HG02885 (cell line): ENCODE results near the gene PARP12.

Experiments used
- ATAC-seq: cut with Tn5 transposase; IDR thresholded peaks from one replicate; pipeline ENCODE4 v1.9.1; 2021; ENCODE audit warnings: mild to moderate bottlenecking; ENCODE audit not compliant: unreplicated experiment, poor library complexity

PARP12 gene

DNA sequence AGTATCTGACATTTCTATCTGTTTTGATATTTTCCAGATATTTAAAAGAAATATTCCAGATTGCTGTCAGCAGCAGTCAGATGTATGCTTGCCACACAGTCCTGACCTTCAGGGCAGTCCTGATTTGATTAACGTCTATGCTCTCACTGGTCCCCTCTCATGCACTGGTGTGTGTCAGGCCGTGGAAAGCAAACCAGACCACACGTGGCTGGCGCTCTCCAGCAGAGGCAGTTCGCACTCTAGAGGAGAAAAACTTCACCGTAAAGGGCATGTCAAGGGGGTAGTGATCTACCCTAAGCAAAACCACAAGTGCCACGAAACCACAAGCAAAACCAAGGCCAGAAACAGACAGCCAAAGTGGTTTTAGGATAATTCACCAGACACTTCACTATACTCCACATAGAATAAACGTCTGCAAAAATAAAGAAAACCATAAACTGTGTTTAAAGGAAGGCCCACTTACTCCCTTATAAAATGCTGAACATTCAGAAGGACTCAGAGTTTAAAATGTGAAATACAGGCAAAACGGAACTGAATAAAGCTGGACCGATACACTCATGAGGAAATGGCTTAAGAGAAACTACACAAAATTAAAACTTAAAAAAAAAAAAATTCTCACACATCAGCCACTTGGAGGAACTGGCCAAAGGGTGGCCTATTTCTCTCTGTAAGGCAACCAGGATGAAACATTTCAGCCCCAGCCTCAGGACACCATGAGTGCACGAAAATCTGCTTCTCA lies 26.4 kb downstream of the PARP12 start:
- peak; percentile 47 for ATAC-seq

DNA sequence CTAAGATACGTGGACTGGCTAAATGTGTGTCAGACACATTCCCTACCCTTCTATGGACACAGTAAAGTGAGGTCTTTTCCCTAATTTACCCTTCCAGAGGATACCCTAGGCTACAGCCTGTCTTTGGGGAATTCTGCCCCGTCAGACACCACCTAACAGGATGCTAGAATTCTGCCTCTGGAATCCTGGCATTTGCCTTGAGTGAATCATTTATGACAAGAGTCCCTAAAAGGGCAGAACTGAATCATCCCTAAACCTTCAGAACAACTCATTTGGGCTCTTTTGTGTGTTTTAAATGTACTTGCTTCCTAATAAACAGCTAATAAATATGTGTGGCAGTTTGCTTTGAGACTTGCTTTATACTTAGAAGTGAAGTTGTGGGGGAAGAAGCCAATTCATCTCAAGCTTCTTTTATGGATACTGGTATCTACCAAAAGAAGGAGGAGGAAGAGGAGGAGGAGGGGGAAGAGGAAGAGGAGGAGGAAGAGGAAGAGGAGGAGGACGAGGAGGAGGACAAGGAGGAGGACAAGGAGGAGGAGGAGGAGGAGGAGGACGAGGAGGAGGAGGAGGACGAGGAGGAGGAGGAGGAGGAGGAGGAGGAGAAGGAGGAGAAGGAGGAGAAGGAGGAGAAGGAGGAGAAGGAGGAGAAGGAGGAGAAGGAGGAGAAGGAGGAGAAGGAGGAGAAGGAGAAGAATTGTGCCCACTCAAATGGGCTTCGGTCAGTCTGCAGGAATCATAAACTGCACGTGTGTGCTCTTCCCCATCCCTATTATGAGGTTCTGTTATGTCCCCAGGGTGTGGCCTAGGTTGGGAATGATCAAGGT lies 27.1 kb downstream of the PARP12 start:
- no peak for ATAC-seq

DNA sequence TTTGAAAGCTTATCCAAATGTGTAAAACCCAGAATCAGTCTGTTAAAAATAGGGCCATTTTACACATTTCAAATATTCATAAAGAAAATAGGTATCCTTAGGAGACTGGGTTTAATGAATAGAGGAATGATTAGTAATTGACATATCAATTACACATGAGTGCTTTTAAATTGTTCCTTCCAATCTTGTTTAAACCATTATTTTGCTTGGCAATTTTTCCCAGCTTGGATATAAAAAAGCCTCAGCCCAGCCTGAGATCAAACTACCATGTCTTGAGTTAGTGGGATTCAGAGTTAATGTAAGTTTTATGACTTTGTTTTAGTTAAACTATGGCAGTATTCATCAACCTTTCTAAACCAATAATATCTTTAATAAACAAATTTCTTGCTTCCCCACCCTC lies 28.3 kb downstream of the PARP12 start:
- ATAC-seq = no peak

DNA sequence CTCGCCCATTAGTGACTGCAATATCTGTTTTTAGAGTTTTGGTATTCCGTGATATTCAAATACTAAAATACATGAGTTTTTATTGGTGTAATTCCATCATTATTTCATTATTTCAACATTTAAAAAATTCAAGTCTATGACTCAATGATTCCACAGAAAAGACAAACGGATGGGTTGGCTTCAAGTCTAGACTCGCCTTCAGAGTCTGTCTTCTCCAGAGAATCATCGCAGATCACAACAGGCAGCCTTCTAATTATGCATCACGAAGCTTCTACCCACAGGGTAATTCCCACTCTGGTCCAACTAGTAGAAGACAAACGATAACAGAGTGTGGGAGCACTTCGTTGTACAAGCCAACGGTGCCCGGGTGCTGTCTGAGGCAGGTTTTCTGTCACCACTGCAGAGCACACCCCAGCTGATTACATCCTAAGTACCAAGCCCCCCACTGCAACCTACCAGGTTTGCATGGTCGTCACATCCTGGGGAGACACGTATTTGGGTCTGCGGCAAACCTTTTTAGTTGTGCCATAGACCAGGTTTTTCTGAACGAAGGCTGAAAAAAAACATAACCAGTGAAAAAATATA lies 28.9 kb downstream of the PARP12 start:
- ATAC-seq = no peak

DNA sequence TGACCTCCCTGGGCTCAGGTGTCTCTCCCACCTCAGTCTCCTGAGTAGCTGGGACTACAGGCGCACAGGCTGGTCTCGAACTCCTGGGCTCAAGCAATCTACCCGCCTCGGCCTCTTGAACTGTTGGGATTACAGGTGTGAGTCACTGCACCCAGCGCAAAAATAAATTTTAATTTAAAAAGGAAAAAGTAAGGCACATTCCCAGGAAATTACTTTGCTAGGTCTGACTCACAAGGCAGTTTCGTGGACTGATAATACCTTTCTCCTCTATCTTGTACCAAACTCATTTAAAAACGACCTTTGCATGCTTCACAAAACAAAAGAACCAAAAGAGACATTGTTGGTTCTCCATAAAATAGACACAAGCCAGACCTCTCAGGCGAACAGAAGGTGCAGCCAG lies 29.7 kb downstream of the PARP12 start:
- ATAC-seq = no peak

DNA sequence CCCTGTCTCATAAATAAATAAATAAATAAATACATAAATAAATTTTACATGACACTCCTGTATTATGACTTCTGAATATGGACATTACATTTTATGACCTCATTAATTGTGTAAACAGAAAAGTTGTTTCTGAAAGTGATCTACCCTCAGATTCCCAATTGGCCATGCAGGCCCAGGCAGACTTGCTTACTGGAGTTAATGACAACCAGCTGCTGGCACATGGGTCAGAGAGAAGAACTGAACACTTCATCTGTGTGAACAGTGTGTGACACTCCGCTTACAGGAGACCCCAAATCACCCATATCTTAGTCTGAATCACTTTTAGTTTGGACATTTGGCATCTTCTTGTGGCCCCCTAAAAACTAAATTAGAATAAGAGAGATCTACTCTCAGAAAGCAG lies 31.4 kb downstream of the PARP12 start:
- ATAC-seq = no peak

DNA sequence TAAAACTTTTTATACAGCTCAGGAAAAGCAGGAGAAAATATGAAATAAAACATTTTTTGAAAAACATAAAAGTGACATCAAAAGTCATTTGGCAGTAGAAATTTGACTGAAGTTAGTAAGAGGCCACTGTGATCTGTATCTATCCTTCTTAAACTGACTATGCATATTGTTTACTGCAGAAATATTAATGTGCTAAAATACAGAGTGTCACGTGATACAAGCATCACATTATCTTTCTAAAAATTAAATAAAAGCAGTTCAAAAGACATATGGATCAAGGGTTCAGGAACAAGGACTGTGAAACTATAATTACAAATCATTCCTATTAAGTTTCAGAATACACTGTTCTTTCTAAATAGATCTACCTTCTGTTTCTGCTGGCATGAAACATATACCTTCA lies 33.7 kb downstream of the PARP12 start:
- ATAC-seq = no peak

DNA sequence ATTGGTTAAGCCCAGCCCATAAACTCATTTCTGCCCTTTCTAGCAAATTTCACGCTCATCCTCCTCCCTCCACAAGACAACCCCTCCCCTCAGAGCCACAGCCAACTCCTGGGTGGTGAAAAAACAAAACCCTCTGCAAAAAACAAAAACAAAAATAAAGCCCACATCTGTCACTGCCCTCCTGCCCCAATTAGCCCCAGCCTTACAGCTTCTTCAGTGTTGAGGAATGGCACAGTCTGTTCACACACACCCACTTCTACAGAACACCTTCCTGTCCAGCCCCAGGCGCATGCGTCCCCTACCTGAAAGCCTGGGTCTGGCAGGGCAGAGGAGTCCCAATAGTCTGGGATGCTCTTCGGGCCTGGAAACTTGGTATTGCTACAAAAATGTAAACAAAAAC lies 34.4 kb downstream of the PARP12 start:
- no peak for ATAC-seq

DNA sequence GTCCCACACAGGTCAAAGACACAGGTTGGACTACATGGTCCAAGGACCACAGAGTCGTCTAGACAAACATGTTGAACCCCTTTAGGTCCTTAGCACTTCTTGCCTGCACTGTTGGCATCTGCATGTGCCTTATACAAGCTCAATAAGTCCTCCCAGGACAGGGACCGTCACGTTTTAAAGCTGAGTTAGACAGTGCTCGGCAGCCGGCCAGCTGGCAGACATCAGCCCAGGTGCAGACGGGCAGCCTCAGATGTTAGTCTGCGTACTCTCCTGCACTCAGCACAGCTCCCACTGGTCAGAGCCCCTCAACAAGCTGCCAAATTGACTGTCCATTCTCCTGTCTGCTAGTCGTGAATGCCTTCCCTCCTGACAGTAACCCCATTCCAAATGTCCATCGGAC lies 34.9 kb downstream of the PARP12 start:
- ATAC-seq = no peak

DNA sequence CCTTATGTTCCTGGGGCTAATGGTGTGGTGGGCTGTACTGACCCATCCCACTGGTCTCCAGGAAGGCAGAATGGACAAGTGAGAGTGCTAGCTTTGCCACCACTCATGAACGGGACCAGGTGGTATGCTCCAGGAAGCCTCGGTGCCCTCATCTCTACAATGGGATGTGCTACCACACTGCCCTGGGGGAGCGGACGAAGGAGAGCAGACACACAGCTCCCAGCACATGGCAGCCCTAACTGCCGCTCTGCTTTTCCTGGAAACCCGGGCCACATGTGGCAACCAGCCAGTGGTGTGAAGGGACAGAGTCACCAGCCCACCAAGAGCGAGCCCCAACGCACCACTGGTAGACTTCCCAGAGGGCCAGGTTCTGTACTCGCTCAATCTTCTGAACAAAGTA lies 35.8 kb downstream of the PARP12 start:
- ATAC-seq = no peak

DNA sequence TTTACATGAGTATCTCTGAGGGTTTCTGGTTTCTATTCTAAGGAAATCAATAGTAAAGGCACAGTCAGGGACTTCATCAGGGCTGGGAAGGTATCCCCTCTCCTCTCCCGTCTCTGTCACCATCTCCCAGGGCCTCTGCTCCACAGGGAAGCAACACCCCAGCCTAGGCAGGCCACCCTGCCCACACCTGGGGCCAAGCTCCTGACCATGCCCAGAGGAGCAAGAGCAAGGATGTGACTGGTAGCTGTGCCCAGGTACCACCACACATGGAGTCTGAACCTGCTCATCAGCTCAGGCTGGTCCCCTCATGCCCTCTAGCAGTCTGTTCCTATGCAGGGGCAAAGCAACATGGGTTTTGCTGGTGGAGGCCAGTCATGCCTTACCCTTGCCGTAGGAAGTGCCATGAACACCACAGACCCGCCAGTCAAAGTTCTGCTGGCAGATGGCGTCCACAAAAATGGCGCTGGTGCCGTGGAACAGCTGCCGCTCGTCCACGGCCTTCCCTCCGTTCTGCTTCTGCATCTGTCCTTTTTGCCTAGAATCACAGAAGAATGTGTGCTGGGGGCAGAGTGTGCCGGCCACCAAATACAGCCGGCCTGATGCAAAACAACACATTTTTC lies 36.8 kb downstream of the PARP12 start:
- ATAC-seq = no peak

DNA sequence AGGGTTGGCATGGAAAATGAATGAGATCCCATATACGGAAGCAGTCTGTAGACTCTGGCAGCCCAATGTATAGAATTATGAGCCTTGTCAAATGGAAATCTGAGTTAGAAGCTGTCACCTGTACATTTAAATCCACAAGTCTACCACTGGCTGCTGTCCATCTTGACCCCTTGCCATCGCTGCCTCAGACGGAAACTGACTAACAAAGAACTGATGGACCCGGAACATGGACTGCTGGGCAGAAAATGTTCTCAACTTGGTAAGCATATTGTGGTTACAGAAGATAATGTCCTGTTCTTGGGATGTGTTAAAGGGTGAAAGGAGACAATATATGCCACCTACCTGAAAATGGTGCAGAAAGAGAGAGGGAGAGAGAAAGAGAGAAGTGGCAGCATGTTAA lies 37.5 kb downstream of the PARP12 start:
- ATAC-seq = no peak

DNA sequence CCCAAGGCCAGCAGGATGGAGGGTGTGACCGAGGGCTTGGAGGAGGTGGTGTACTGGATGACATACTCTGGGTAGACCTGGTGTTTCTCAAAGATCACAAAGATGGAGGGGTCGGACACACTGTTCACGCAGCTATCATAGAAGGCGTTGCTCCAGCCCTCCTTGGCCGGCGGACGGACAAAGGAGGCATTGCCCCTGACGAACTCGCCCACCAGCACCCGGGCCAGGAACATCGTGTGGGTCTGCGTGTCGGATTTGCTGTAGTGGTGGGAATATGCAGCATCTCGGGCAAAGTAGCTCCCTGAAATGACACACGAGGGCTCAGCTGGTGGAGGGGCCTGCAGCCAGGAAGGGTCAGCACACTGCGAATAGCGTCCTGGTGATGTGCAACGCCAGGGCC lies 38.2 kb downstream of the PARP12 start:
- ATAC-seq = no peak

DNA sequence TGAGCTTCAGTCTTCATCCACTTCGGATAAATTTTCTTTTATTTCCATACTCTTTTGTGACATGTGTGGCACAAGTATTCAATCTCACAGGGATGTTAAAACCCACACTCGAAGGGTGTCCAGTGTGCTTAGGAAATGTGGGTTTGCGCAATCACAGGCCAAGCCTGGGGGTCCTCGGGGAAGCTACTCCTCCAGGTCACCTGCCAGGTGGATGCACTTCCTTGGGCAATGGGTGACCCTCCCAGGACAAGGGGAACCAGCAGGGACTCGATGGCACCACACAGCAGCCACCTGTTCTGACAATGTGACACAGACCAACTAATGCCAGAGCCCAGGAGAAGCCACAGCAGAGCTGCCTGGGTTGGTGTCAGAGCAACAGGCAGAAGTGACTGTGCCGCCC lies 39.0 kb downstream of the PARP12 start:
- ATAC-seq = no peak

DNA sequence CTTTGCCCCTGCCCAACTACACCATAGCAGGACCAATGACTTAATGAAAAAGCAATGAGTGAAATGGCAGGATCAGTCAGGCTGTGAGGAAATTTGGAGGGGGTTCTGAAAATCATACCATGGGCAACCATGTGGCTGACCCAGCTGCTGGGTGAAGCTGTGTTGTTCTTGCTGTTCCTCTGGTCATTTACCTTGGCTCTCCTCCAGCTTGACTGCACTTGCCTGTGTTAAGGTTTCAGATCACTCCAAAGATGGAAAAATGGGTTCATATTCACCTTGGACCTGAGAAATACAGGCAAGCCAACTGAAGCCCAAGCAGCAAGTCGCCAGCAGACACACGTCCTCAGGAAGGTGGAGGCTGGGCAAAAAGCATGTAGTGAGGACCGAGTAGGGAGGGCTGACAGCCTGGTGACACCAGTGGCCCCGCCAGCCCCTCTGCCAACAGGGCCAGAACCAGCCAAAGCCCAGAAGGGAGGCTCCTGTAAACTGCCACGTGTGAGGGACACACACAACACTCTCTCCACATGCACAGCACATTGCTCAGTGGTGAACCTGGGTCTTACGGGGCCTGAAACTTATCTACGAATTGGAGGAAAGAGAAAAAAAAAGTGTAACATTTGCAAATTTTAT lies 40.1 kb downstream of the PARP12 start:
- ATAC-seq = no peak

DNA sequence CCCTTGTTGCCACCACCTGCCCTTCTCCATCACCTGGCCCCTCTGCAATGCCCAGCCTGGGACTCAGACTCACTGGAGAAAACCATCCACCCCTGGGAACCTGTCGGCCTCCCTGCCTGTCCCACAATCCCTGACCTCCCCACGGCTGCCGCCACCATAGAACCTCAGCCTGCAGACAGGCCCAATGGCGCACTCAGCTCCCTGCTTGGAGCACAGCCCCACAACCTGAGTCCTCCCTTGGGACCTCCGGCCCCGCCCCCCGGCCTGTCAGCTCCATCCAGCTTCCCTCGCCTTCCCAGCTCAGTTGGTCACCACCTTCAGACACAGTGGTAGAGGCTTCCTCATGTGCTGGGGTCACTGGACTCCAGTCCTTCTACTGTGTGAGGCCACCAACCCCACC lies 41.1 kb downstream of the PARP12 start:
- ATAC-seq = no peak

DNA sequence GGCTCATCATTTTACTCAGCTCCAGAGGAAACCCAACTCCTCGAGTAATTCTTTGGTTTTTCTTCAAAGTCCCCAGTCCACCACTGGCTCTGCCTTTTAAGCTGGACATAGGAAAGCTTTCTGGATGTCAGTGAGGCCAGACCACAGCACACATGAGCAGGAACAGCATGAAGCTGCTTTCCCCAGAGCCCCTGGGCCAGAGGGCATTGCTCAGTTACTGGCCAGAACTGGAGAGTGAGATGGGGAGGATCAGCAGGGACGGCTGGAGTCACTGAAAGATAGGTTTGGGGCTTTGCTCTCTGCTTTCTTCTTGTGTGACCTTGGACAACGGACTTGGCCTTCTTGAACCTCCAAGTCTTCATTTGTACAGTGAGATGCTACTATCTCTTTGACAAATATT lies 43.1 kb downstream of the PARP12 start:
- ATAC-seq = no peak

DNA sequence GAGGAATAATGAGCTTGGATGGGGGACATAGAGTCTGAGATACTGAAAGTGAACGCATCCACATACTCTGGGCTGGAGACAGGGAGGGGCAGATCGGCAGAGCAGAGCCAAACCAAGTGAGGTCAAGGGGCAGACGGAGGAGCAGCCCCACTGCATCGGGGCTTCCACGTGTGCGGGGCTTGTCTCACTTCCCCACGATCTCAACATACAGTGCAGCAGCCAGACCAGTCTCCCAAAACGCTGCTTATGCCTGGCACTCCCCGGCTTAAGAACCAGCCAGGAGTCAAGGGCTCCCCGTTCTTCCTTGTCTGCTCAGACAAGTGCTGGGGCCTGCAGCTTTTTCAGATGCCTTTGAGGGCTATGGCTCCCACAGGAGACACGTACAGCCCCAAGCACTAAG lies 43.6 kb downstream of the PARP12 start:
- no peak for ATAC-seq

DNA sequence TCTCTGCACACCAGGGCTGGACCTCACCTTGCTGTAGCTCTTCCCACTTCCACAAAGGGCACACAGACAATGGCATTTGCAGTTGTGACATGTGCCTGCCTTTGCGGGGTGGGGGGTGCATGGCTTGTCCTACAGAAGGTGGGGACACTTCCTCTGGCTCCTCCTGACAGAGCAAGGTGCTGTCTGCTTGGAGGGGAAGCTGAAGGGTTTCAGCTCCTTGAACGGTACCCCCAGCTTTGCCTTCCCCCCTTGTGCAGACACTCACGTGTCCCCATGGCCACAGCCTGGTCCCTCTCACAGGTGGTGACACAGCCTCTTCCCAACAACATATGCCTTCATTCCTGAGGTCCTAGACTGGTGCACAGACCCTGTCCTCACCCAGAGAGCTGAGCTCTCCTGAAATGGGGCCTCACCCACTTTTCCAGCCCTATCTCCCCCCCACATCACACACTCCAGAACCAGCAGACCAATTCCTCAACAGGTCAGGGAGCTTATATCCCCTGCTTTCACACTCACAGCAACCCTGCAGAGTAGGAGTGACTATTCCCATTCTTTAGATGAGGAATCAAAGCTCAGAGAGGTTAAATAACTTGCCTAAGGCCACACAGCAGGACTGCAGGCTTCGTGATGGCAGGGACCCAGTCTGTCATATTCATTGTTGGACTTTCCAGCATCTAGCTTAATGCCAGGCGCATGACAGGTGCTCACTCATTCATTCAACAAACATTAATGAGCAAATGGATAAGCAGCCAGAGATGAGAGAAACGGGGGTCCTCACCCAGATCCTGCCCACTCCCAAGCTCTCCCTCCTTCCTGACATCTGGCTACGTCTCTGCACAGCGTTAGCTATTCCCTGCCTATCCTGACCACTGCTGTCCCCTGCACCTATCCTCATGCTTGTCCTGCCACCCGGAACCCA lies 44.4 kb downstream of the PARP12 start:
- ATAC-seq = no peak

DNA sequence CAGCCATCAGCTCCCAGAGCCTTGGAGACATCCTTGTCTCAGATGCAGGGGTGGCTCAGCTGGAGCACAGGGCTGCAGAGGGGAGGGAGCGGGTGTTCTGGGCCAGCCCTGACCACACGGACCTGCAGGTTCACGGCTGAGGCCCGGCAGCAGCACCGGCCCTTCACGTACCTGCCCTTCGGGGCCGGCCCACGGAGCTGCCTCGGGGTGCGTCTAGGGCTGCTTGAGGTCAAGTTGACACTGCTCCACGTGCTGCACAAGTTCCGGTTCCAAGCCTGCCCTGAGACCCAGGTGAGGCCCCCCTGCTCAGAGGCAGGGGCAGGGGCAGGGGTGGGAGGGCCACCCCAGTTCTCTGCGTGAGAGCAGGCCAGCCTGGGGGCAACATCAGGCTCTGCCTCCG lies 45.2 kb downstream of the PARP12 start:
- ATAC-seq = no peak
